ENCODE measurements around the gene C10orf95.
A peak's percentile ranks its signal among the peaks of the same experiment; 100 is the strongest.

C10orf95 gene

GRCh38 chr10:102419269-102420180, 31.8 kb downstream of the C10orf95 start:
- peaks cover 37% of the 10 kb centered on the region for H3K4me1 ChIP-seq (ENCODE audit: control insufficient read depth, insufficient read depth, low read length, poor library complexity, severe bottlenecking)
- DNase-seq = peak in 2 of 3 donors; percentile 38 to 58
- H3K36me3 ChIP-seq (ENCODE audit: control insufficient read depth, insufficient read depth, low read length) = peaks cover 2% of the 10 kb centered on the region
- H3K9me3 ChIP-seq (ENCODE audit: control insufficient read depth, low read length) = no peaks in the 10 kb centered on the region
- peak overlapping the region; percentile 88 for H3K4me3 ChIP-seq (ENCODE audit: insufficient read depth, low read depth, low read length, poor library complexity, severe bottlenecking)
- no peak overlapping the region for H3K27ac ChIP-seq (ENCODE audit: insufficient read depth, low read length, poor library complexity, severe bottlenecking)
- peaks cover 18% of the 10 kb centered on the region for H3K27me3 ChIP-seq (replicated peaks; ENCODE audit: control insufficient read depth, insufficient read depth, low read length, poor library complexity, severe bottlenecking)

GRCh38 chr10:102418622-102419268, 32.6 kb downstream of the C10orf95 start, which contains the start of gene PSD:
Gene PSD (minus strand): TSS chr10:102418785. CDS start chr10:102417038, 1,747 bp downstream.
- no peaks in the 10 kb centered on the region for H3K36me3 ChIP-seq (ENCODE audit: control insufficient read depth, insufficient read depth, low read length)
- no peak for DNase-seq
- H3K27ac ChIP-seq (ENCODE audit: insufficient read depth, low read length, poor library complexity, severe bottlenecking) = no peak within 1 kb of the TSS
- H3K27me3 ChIP-seq (replicated peaks; ENCODE audit: control insufficient read depth, insufficient read depth, low read length, poor library complexity, severe bottlenecking) = peaks cover 18% of the 10 kb centered on the region
- no peaks in the 10 kb centered on the region for H3K9me3 ChIP-seq (ENCODE audit: control insufficient read depth, low read length)
- peaks cover 37% of the 10 kb centered on the region for H3K4me1 ChIP-seq (ENCODE audit: control insufficient read depth, insufficient read depth, low read length, poor library complexity, severe bottlenecking)
- H3K4me3 ChIP-seq (ENCODE audit: insufficient read depth, low read depth, low read length, poor library complexity, severe bottlenecking) = peak within 1 kb of the TSS; percentile 88

GRCh38 chr10:102416695-102417094, 34.6 kb downstream of the C10orf95 start:
- Histone ChIP-seq H3K4me1 (ENCODE audit: control insufficient read depth, insufficient read depth, low read length, poor library complexity, severe bottlenecking) (peaks cover 23% of the 10 kb centered on the region), H3K27ac (ENCODE audit: insufficient read depth, low read length, poor library complexity, severe bottlenecking) (no peak overlapping the region), H3K36me3 (ENCODE audit: control insufficient read depth, insufficient read depth, low read length) (no peaks in the 10 kb centered on the region), H3K27me3 (replicated peaks; ENCODE audit: control insufficient read depth, insufficient read depth, low read length, poor library complexity, severe bottlenecking) (peaks cover 18% of the 10 kb centered on the region), H3K4me3 (ENCODE audit: insufficient read depth, low read depth, low read length, poor library complexity, severe bottlenecking) (no peak overlapping the region), H3K9me3 (ENCODE audit: control insufficient read depth, low read length) (no peaks in the 10 kb centered on the region)
- no peak for DNase-seq

- Histone ChIP-seq H3K4me1 (ENCODE audit: control insufficient read depth, insufficient read depth, low read length, poor library complexity, severe bottlenecking) (peaks cover 23% of the 10 kb centered on the region), H3K4me3 (ENCODE audit: insufficient read depth, low read depth, low read length, poor library complexity, severe bottlenecking) (no peak overlapping the region), H3K27ac (ENCODE audit: insufficient read depth, low read length, poor library complexity, severe bottlenecking) (no peak overlapping the region), H3K9me3 (ENCODE audit: control insufficient read depth, low read length) (no peaks in the 10 kb centered on the region), H3K36me3 (ENCODE audit: control insufficient read depth, insufficient read depth, low read length) (no peaks in the 10 kb centered on the region), H3K27me3 (replicated peaks; ENCODE audit: control insufficient read depth, insufficient read depth, low read length, poor library complexity, severe bottlenecking) (peaks cover 18% of the 10 kb centered on the region)
- no peak for DNase-seq
These were observed 35.1 kb downstream of the C10orf95 start for GRCh38 chr10:102416283-102416682.

- Histone ChIP-seq H3K27me3 (replicated peaks; ENCODE audit: control insufficient read depth, insufficient read depth, low read length, poor library complexity, severe bottlenecking) (peaks cover 24% of the 10 kb centered on the region), H3K27ac (ENCODE audit: insufficient read depth, low read length, poor library complexity, severe bottlenecking) (no peak overlapping the region), H3K4me1 (ENCODE audit: control insufficient read depth, insufficient read depth, low read length, poor library complexity, severe bottlenecking) (peaks cover 26% of the 10 kb centered on the region), H3K9me3 (ENCODE audit: control insufficient read depth, low read length) (no peaks in the 10 kb centered on the region), H3K4me3 (ENCODE audit: insufficient read depth, low read depth, low read length, poor library complexity, severe bottlenecking) (no peak overlapping the region), H3K36me3 (ENCODE audit: control insufficient read depth, insufficient read depth, low read length) (no peaks in the 10 kb centered on the region)
- no peak for DNase-seq
These were observed 36.6 kb downstream of the C10orf95 start for GRCh38 chr10:102414749-102415148.

- no peaks in the 10 kb centered on the region for H3K36me3 ChIP-seq (ENCODE audit: control insufficient read depth, insufficient read depth, low read length)
- H3K4me1 ChIP-seq (ENCODE audit: control insufficient read depth, insufficient read depth, low read length, poor library complexity, severe bottlenecking) = peaks cover 25% of the 10 kb centered on the region
- DNase-seq = no peak
- H3K27ac ChIP-seq (ENCODE audit: insufficient read depth, low read length, poor library complexity, severe bottlenecking) = no peak overlapping the region
- peaks cover 21% of the 10 kb centered on the region for H3K27me3 ChIP-seq (replicated peaks; ENCODE audit: control insufficient read depth, insufficient read depth, low read length, poor library complexity, severe bottlenecking)
- H3K4me3 ChIP-seq (ENCODE audit: insufficient read depth, low read depth, low read length, poor library complexity, severe bottlenecking) = no peak overlapping the region
- no peaks in the 10 kb centered on the region for H3K9me3 ChIP-seq (ENCODE audit: control insufficient read depth, low read length)
These were observed 37.4 kb downstream of the C10orf95 start for GRCh38 chr10:102413806-102414561.

GRCh38 chr10:102413053-102413705, 38.2 kb downstream of the C10orf95 start:
- no peak for DNase-seq
- peaks cover 26% of the 10 kb centered on the region for H3K4me1 ChIP-seq (ENCODE audit: control insufficient read depth, insufficient read depth, low read length, poor library complexity, severe bottlenecking)
- H3K9me3 ChIP-seq (ENCODE audit: control insufficient read depth, low read length) = no peaks in the 10 kb centered on the region
- H3K27ac ChIP-seq (ENCODE audit: insufficient read depth, low read length, poor library complexity, severe bottlenecking) = no peak overlapping the region
- H3K4me3 ChIP-seq (ENCODE audit: insufficient read depth, low read depth, low read length, poor library complexity, severe bottlenecking) = no peak overlapping the region
- no peaks in the 10 kb centered on the region for H3K36me3 ChIP-seq (ENCODE audit: control insufficient read depth, insufficient read depth, low read length)
- peaks cover 21% of the 10 kb centered on the region for H3K27me3 ChIP-seq (replicated peaks; ENCODE audit: control insufficient read depth, insufficient read depth, low read length, poor library complexity, severe bottlenecking)

- no peaks in the 10 kb centered on the region for H3K36me3 ChIP-seq (ENCODE audit: control insufficient read depth, insufficient read depth, low read length)
- H3K4me1 ChIP-seq (ENCODE audit: control insufficient read depth, insufficient read depth, low read length, poor library complexity, severe bottlenecking) = peaks cover 26% of the 10 kb centered on the region
- no peak for DNase-seq
- no peak overlapping the region for H3K27ac ChIP-seq (ENCODE audit: insufficient read depth, low read length, poor library complexity, severe bottlenecking)
- no peak overlapping the region for H3K4me3 ChIP-seq (ENCODE audit: insufficient read depth, low read depth, low read length, poor library complexity, severe bottlenecking)
- no peaks in the 10 kb centered on the region for H3K9me3 ChIP-seq (ENCODE audit: control insufficient read depth, low read length)
- peaks cover 21% of the 10 kb centered on the region for H3K27me3 ChIP-seq (replicated peaks; ENCODE audit: control insufficient read depth, insufficient read depth, low read length, poor library complexity, severe bottlenecking)
These were observed 39.0 kb downstream of the C10orf95 start for GRCh38 chr10:102412293-102412692.

- DNase-seq = no peak
- Histone ChIP-seq H3K4me3 (ENCODE audit: insufficient read depth, low read depth, low read length, poor library complexity, severe bottlenecking) (no peak overlapping the region), H3K9me3 (ENCODE audit: control insufficient read depth, low read length) (no peaks in the 10 kb centered on the region), H3K4me1 (ENCODE audit: control insufficient read depth, insufficient read depth, low read length, poor library complexity, severe bottlenecking) (peaks cover 26% of the 10 kb centered on the region), H3K36me3 (ENCODE audit: control insufficient read depth, insufficient read depth, low read length) (no peaks in the 10 kb centered on the region), H3K27ac (ENCODE audit: insufficient read depth, low read length, poor library complexity, severe bottlenecking) (no peak overlapping the region), H3K27me3 (replicated peaks; ENCODE audit: control insufficient read depth, insufficient read depth, low read length, poor library complexity, severe bottlenecking) (peaks cover 15% of the 10 kb centered on the region)
These were observed 39.7 kb downstream of the C10orf95 start for GRCh38 chr10:102411341-102412255.
